ENCODE measurements around the gene PDE1A.

PDE1A gene

DNA sequence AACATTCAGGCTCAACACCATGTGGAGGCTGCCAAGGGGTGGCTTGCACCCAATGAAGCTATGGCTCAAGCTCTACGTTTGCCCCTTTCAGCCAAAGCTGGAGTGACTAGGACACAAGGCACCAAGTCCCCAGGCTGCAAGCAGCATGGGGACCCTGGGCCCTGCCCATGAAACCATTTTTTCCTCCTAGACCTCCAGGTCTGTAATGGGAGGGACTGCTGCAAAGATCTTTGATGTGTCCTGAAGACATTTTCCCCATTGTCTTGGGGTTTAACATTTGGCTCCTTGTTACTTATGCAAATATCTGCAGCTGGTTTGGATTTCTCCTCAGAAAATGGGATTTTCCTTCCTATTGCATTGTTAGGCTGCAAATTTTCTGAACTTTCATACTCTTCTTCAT is 51.0 kb downstream of the PDE1A start:
- 0 out of 2 replicates have a peak, but pooled peaks cover 5% of the 10 kb centered on the region for H3K36me3 ChIP-seq (ENCODE audit: low read depth)
- ATAC-seq (ENCODE audit: low read depth): no peak
- H3K27ac ChIP-seq (ENCODE audit: poor library complexity, severe bottlenecking): no peak overlapping the region
- DNase-seq (ENCODE audit: low spot score): no peak
- H3K4me1 ChIP-seq (ENCODE audit: insufficient read depth, poor library complexity, severe bottlenecking): peaks cover 19% of the 10 kb centered on the region
- H3K27me3 ChIP-seq (ENCODE audit: insufficient read depth, poor library complexity, severe bottlenecking): no peaks in the 10 kb centered on the region
- no peak for TF ChIP-seq CTCF (IDR thresholded peaks at IDR 0.05; ENCODE audit: poor library complexity, severe bottlenecking)
- peaks cover 25% of the 10 kb centered on the region for H3K9me3 ChIP-seq (ENCODE audit: severe bottlenecking)
- H3K4me3 ChIP-seq (ENCODE audit: severe bottlenecking): no peak overlapping the region

- Histone ChIP-seq H3K36me3 (ENCODE audit: low read depth) (0 out of 2 replicates have a peak, but pooled peaks cover 5% of the 10 kb centered on the region), H3K4me1 (ENCODE audit: insufficient read depth, poor library complexity, severe bottlenecking) (peaks cover 24% of the 10 kb centered on the region), H3K27ac (ENCODE audit: poor library complexity, severe bottlenecking) (peak overlapping the region; percentile 88), H3K9me3 (ENCODE audit: severe bottlenecking) (peaks cover 25% of the 10 kb centered on the region), H3K4me3 (ENCODE audit: severe bottlenecking) (no peak overlapping the region), H3K27me3 (ENCODE audit: insufficient read depth, poor library complexity, severe bottlenecking) (no peaks in the 10 kb centered on the region)
- DNase-seq (ENCODE audit: low spot score) (no peak), ATAC-seq (ENCODE audit: low read depth) (peak; percentile 99)
- no peak for TF ChIP-seq CTCF (IDR thresholded peaks at IDR 0.05; ENCODE audit: poor library complexity, severe bottlenecking)
Observed at GRCh38 chr2:182372661-182373060, 54.2 kb downstream of the PDE1A start.

- no peak for ATAC-seq (ENCODE audit: low read depth)
Observed at GRCh38 chr2:182368996-182369395, 57.8 kb downstream of the PDE1A start.

GRCh38 chr2:182368446-182368845 is 58.4 kb downstream of the PDE1A start:
- no peaks in the 10 kb centered on the region for H3K27me3 ChIP-seq (ENCODE audit: insufficient read depth, poor library complexity, severe bottlenecking)
- peaks cover 22% of the 10 kb centered on the region for H3K4me1 ChIP-seq (ENCODE audit: insufficient read depth, poor library complexity, severe bottlenecking)
- no peak overlapping the region for H3K4me3 ChIP-seq (ENCODE audit: severe bottlenecking)
- 0 out of 3 replicates have a peak, but pooled peaks have one; percentile 28 for ATAC-seq (ENCODE audit: low read depth)
- no peak overlapping the region for H3K27ac ChIP-seq (ENCODE audit: poor library complexity, severe bottlenecking)
- no peaks in the 10 kb centered on the region for H3K36me3 ChIP-seq (ENCODE audit: low read depth)
- no peak for TF ChIP-seq CTCF (IDR thresholded peaks at IDR 0.05; ENCODE audit: poor library complexity, severe bottlenecking)
- DNase-seq (ENCODE audit: low spot score): no peak
- H3K9me3 ChIP-seq (ENCODE audit: severe bottlenecking): peaks cover 1% of the 10 kb centered on the region

More at GRCh38 chr2:182368996-182369395, 57.8 kb downstream of the PDE1A start:
- Histone ChIP-seq H3K4me1 (ENCODE audit: insufficient read depth, poor library complexity, severe bottlenecking) (peaks cover 24% of the 10 kb centered on the region), H3K27ac (ENCODE audit: poor library complexity, severe bottlenecking) (no peak overlapping the region), H3K4me3 (ENCODE audit: severe bottlenecking) (no peak overlapping the region), H3K36me3 (ENCODE audit: low read depth) (0 out of 2 replicates have a peak, but pooled peaks cover 4% of the 10 kb centered on the region), H3K9me3 (ENCODE audit: severe bottlenecking) (peaks cover 6% of the 10 kb centered on the region), H3K27me3 (ENCODE audit: insufficient read depth, poor library complexity, severe bottlenecking) (no peaks in the 10 kb centered on the region)
- no peak for DNase-seq (ENCODE audit: low spot score)
- TF ChIP-seq CTCF (IDR thresholded peaks at IDR 0.05; ENCODE audit: poor library complexity, severe bottlenecking): no peak

- no peak for ATAC-seq (ENCODE audit: low read depth)
- Histone ChIP-seq H3K36me3 (ENCODE audit: low read depth) (no peaks in the 10 kb centered on the region), H3K4me1 (ENCODE audit: insufficient read depth, poor library complexity, severe bottlenecking) (peaks cover 11% of the 10 kb centered on the region), H3K9me3 (ENCODE audit: severe bottlenecking) (no peaks in the 10 kb centered on the region), H3K4me3 (ENCODE audit: severe bottlenecking) (no peak overlapping the region), H3K27me3 (ENCODE audit: insufficient read depth, poor library complexity, severe bottlenecking) (no peaks in the 10 kb centered on the region), H3K27ac (ENCODE audit: poor library complexity, severe bottlenecking) (no peak overlapping the region)
- no peak for DNase-seq (ENCODE audit: low spot score)
- no peak for TF ChIP-seq CTCF (IDR thresholded peaks at IDR 0.05; ENCODE audit: poor library complexity, severe bottlenecking)
Observed at GRCh38 chr2:182367401-182367800, 59.4 kb downstream of the PDE1A start.
